Pons (tissue), 1 donor: ENCODE measurements around the gene KLHL25.

Source experiments
- DNase-seq: peaks from one replicate; pipeline ENCODE4 v3.0.0-alpha.2; 2016; ENCODE audit warnings: low spot score

KLHL25 gene

DNA sequence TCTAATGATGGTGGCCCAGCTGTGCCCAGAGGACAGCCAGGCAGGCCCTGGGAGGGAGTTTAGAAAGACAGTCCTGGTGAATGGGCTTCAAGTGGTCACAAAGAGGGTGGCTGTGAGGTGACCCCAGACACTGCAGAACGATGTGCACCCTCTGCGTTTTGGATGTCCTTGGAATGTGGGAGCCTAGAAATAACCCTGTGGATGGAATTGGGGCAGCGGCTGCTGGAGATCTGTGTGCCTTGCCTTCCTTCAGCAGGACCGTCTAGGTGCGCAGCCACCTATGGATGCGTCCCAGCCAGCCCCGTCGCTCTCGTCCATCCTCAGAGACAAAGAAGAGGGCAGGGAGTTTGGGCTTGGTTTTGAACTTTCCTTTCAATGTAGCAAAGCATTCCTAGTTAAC is 46.5 kb downstream of the KLHL25 start:
- no peak for DNase-seq

DNA sequence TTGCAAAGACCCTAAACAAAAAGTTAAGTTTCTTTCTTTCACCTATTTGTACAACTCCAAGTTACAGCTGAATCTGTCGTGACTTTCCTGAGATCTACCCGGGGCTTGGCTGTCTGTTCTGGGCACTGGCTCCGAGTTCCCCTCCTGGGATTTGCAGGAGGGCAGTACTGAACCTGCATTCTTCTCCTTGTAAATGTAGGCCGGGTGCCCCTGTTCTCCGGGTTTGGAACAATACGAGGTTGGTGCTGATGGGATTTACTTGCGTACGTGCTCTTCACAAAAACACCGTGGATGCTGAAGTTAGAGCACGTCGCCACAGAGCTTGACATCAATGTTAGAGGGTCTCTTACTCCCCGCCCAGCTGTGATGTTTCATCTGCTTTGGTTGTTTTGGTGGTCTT is 48.1 kb downstream of the KLHL25 start:
- no peak for DNase-seq

DNA sequence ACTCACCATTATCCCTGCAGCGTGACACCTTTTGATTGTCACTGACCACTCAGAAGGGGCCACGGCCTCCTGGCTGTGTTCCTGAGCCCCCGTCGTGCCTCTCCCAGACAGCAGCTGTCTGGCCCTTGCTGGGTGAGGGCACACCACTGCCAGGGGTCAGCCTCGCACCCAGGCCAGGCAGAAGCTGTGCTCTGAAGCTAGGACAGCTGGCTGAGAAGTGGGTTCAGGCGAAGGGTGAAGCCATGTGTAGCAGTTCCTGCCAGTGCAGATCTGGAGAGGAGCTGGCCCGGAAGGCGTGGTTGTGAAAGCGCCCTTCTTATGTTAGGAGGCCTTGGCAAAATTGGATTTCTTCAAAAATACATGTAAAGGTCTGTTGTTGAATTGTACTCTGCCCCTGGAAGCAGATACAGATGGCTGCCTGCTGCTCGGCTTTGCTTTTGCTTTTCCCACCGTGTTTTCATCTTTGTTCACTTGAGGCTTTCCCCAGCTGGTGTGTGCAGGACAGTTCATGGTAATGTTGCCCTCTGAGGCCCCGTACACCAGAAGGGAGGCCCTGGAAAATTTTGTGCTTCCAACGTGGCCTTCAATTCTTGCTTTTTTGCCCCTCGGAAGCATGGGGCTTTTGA is 49.1 kb downstream of the KLHL25 start:
- DNase-seq = no peak

DNA sequence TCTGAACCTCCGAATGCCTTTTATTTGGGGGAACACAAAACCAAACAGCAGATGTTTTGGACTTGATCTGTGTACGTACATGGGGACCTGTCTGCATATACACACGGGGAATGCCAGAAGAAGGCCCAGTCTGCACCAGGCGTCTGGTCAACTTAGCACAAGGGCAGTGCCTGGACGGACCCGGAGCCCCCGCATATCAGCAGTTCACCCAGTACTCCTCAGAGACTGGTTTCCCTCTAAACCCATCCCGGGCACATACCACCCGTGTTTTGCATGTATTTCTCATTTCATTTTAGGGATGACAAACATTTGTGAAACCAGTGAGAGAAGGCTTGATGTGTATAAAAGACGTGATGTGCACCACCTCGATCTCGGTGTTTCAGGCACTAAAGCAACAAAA is 49.7 kb downstream of the KLHL25 start:
- DNase-seq = no peak

DNA sequence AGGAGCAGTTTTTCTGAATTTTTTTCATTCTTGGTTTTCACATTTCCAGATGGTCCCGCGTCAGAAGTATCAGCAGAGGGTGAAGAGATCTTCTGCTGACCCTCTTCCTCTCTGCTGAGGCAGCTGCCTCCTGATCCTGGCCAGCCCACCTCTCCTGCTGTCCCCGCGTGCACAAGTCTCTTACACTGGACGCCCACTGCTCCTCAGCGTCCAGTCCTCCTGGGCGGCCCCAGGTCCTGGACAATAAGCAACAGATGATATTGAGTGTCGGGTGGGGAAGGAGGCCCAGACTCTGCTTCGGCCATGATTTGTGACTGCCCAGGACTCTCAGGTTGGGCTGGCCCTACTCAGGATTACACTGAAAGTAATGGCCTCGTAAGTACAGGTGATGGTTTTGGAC is 50.1 kb downstream of the KLHL25 start:
- DNase-seq = no peak

DNA sequence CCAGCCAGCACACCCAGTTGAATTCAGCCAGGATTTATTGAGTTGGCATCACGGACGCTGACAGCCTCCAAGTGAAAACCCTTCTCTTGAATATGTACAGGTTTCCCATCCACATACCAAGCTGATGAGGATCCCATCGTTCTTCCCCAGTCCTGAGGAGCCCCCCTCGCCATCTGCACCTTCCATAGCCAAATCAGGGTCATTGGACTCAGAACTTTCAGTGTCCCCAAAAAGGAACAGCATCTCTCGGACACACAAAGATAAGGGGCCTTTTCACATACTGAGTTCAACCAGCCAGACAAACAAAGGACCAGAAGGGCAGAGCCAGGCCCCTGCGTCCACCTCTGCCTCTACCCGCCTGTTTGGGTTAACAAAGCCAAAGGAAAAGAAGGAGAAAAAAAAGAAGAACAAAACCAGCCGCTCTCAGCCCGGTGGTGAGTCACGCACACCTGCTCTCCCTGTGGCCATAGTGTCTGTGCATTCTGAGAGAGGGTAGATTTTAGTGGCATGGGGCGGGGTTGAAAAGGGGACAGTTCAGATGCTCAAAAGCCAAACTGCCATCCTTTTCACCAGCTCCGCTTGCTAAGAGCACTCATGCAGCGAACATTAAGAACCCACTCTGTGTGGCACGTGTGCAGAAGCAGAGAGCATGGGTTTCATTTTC is 51.2 kb downstream of the KLHL25 start:
- no peak for DNase-seq

DNA sequence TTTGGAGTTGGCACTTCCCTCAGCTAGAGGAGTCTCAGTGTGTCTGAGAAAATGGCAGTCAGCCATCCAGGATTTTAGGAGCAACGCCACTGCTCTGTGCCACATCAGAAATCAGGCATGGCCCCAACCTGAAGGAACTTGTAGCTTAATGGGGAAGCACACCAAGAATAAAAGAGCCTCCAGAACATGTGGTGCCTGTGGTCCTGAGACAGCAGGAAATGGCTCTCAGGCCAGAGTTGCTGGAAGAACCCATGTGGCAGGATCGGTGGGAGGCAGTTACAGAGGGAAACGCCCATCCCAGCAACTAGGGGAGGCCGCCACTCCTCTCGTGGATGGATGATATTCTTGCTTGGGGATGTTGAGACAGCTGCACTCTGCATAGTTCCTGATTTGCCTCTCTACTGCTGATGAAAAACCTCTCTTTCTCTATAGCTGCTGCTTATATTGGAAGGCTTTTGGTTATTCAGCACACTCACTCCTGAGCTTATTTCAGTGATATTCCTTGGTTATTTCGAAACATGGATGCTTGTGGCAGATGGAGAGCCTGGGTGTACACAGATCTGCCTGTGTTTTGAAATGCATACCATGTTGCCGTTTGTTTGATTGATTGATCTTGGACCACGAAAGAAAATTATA is 52.4 kb downstream of the KLHL25 start:
- DNase-seq = peak; percentile 56

DNA sequence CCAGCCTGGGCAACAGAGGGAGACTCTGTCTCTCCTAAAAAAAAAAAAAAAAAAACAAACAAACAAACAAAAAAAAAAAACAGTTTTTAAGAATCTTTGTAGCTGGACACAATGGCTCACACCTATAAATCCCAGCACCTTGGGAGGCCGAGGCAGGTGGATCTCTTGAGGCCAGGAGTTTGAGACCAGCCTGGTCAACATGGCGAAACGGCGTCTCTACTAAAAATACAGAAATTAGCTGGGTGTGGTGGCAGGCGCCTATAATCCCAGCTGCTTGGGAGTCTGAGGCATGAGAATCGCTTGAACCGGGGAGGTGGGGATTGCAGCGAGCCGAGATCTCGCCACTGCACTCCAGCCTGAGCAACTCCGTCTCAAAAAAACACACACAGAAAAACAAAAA is 53.1 kb downstream of the KLHL25 start:
- no peak for DNase-seq

DNA sequence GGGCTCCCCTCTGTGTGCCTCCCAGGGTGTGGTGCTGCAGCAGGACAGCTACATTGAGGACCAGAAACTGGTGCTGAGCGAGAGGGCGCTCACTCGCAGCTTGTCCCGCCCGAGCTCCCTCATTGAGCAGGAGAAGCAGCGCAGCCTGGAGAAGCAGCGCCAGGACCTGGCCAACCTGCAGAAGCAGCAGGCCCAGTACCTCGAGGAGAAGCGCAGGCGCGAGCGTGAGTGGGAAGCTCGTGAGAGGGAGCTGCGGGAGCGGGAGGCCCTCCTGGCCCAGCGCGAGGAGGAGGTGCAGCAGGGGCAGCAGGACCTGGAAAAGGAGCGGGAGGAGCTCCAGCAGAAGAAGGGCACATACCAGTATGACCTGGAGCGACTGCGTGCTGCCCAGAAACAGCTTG is 53.7 kb downstream of the KLHL25 start:
- DNase-seq = no peak

DNA sequence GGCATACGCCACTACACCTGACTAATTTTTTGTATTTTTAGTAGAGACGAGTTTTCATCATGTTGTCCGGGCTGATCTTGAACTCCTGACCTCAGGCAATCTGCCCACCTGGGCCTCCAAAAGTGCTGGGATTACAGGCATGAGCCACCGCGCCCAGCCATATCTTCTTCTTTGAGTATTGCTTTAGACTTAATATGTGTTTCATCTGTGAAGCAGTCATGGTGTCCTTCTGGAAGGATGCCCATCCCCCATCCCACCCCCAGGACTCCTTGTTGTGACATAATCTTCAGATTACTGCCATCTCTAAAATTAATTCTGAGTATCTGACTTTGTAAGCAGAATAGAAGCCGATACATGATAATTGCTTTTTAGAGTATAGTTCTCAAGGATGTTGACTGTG is 57.7 kb downstream of the KLHL25 start:
- DNase-seq = no peak

DNA sequence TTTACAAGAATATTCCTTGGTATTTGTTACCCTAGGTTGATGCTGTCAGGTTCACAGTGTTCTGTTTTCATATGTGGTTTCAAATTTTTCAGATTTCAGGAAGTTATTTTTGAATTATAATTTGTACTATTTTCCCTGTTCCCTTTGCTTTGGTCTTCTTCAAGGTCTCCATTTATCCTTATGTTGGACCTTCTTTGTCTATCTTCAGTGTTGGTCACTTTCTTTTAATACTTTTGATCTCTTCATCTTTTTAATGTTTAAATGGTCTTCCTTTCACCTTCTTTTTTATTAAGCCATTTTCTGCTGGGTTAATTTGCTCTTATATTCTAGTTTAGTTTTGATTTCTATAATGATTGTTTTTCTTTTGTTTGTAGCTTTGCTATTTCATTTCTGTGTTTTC is 61.3 kb downstream of the KLHL25 start:
- DNase-seq = no peak

DNA sequence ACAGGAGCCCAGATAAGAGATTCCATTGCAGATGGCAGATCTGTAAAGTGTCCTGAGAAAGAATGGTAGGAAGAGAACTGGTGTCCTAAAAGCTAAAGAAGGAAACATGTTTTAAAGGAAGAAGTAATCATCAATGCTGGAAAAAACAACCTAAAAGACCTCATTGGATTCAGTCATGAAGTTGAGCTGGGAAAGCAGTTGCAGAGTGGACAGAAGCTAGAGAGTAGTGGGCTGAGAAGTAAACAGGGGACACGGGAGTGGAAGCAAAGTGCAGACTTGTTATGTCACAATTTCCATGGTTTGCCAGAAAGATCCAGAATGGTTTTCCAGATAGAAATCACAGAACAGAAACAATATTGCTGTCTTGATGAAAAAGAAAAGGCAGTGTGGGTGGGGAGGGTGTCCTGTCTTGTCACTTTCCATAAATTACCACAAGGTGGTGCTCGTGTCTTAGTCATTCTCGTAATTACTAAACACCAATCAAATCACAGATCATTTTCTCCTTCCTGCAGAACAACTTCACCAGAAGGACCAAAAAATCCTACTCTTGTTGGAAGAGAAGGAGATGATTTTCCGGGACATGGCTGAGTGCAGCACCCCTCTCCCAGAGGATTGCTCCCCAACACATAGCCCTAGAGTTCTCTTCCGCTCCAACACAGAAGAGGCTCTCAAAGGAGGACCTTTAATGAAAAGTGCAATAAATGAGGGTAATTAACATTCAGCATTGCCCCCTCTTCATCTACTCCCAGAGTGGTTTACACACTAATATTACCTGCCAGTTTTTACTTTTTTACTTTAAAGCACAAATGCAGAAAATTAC is 64.5 kb downstream of the KLHL25 start:
- DNase-seq = peak; percentile 81

DNA sequence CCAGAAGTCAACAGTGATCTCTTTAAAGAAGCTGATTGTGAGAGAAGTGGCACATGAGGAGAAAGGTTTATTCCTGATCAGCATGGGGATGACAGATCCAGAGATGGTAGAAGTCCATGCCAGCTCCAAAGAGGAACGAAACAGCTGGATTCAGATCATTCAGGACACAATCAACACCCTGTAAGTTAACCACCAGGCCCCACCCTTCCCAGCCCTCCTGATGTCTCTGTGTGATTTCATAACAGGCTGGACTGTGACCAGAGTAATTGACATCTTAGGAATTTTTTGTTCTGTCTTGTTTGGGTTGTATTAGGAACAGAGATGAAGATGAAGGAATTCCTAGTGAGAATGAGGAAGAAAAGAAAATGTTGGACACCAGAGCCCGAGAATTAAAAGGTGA is 67.7 kb downstream of the KLHL25 start:
- DNase-seq = no peak

DNA sequence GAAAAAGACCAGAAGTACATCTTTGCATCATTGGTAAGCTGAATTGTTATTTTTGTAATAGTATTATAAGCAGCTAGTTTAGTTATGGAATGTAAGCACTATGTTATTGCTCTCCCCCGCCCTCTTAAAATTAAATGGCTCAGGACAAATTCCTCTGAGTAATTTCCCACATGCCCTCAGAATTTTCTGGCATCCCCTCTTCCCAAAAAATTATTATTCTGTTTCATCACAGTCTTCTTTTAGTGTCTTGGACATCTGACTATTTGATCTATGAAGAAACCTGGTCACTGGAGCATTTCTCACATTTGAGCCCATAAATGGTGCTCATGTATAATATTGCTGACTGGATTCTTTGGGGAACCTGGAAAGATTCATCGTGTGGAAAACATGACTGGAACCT is 68.3 kb downstream of the KLHL25 start:
- DNase-seq = no peak

DNA sequence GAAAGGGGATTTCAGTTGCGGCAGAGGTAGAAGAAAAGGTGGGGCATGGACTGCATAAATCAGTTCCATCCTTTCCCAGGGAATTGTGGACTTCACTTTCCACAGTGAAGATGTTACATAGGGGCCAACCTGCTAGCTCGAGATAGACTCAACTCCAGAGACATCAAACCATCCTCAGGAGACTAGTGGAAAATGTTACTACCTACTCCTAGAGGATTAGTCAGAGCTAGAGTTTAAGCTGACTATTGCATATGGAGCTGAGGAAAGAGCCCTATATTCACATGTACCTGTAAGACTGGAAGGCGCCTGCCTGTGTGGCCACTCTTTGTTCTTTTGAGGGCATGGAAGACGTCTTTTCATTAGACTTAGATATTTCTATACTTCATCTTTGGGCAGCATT is 69.2 kb downstream of the KLHL25 start:
- no peak for DNase-seq

DNA sequence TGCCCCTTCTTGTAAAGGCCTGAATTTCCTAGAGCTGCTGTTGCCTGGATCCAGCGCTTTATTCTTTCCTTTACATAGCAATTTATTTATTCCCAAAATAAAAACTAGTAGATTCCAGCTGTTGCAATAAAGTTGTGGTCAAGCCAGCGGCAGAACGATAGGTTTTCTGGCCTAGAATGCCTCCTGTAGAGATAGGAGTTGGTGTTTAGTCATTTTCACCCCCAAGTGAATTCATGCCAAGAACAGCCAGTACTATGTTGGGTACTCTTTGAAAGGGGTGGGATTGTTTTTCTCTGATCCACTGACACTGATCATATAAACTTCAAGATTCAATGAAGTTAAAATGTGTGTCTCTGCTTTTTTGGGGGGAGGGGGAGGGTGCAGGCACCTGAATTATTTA is 69.7 kb downstream of the KLHL25 start:
- no peak for DNase-seq

DNA sequence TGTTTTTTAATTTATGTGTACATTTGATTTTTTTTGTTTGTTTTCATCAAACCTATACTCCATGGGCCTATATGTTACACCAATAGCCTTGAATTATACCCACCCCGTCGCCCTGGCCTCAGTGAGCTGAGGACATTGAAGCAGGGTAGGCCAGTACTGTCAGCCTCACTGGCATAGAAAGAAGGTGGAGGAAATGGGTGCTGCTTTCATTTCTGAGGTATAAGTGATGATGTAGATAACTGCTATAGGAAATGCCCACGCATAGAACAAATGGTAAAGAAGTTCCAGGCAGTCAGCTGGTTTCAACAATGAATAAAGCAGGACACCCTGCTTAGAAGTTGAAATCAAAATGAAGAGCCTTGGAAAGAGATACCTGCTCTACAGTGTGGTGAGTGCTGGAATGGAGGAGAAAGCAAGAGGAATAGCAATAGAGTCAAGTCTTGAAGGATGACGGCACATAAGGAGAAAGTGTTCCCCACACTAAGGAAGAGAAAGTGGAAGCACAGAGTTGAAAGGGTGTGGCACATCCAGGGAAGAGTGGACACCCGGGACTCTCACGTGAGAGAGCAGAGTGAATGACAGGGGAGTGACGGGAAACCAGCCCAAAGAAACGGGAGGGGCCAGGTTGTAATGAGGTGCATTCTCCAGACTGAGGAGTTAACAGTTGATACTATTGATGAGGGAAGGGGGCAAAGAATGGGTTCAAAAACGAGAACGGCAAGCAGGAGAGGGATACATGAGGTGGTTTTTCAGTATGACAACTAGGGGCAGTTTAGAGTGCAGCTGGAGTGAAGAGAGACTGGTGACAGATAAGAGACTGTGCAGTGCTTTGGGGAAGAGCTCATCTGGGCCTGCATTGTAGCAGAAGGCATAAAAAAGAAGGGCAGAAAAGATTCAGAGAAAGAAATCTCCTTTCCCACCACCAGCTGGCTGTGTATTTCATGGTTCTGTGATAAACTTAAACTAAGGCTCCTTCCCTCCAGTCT is 70.5 kb downstream of the KLHL25 start:
- no peak for DNase-seq

DNA sequence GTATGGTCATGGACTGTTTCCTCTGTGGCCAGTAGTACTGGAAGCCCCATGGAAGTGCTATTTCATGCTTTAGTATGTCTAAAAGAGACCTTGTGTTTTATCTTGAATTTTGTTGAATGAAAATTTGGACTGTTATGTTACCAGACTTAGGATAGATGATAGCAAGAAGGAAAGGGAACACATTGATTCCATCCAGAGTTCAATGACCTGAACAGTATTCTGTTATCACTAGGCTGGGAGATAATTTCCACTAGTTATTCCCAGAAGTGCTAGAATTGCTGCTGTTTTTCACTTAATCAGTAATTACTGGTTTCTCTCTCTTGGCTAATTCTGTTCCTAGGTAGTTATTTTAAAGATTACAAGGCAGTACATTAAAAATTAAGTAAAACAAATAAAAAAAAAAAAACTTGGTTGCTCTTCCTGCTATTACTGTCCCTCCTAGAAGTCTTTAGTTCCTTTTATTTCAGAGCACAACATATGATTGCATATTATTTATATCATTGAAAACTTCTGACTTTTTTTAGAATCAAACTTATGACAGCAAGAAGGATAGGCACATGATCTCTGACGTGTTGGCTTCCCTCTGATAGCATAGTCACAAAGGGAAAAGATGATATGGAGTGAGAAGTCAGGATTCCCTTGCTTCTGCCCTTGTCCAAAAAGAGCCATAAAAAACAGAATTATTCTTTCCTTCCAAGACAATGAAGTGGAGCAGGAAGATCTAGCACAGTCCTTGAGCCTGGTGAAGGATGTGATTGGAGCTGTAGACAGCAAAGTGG is 72.2 kb downstream of the KLHL25 start:
- DNase-seq = no peak

DNA sequence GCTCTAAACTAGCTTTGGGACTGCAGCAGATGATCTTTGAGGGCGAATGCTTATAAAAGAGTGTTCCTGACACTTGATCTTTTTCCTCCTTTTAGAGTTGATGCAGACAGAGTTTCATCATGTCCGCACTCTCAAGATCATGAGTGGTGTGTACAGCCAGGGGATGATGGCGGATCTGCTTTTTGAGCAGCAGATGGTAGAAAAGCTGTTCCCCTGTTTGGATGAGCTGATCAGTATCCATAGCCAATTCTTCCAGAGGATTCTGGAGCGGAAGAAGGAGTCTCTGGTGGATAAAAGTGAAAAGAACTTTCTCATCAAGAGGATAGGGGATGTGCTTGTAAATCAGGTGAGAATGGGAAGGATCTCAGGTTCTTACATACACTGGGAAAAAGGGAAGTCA is 75.7 kb downstream of the KLHL25 start:
- DNase-seq = no peak

DNA sequence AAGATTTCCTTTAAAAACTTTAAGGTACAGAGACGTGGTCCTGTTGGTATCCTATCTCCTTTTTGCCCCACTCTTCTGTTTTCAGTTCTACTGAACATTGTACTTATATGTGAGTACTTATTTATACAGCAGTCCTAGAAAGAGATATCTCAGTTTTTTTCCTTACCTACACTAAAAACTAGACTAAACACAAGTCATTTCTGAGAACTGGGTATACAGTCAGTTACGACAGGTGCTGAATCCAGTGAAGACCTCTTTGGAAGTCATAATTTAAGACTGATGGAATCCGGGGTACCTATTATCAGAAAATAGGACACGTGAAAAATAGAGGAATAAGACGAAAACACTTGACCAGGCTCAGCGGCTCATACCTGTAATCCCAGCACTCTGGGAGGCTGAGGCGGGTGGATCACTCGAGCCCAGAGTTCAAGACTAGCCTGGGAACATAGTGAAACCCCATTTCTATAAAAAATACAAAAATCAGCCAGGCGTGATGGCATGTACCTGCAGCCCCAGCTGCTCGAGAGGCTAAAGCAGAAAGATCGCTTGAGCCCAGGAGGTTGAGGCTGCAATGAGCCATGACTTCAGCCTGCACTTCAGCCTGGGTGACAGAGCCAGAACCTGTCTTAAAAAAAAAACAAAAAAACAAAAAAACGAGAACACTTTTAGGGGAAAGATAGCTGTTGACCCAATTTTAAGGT is 76.3 kb downstream of the KLHL25 start:
- no peak for DNase-seq
